Activated gamma-delta T cell treated with Interleukin-2 at 50 U/mL for 16 hours (primary cell): ENCODE results near the gene PHOSPHO1.
"Not testable (repeated sequence)": the region's sequence is repeated elsewhere in the genome, so short reads cannot be mapped to it uniquely, and the experiment has no call there.

Experiments
- DNase-seq: peaks from one replicate; pipeline ENCODE4 v3.0.0-alpha.2; 2020

The PHOSPHO1 gene

GRCh38 chr17:49230636-49231562 lies at the start of gene PHOSPHO1:
Gene PHOSPHO1, minus strand, starts transcription at chr17:49230787. Its CDS starts 4,096 bp downstream, at chr17:49226691.
- peak; percentile 82 for DNase-seq

- DNase-seq, result no peak
Measured at GRCh38 chr17:49280061-49280460, 49.5 kb upstream of the PHOSPHO1 start.

- DNase-seq, result not testable (repeated sequence)
Measured at GRCh38 chr17:49279263-49280015, 48.9 kb upstream of the PHOSPHO1 start.

GRCh38 chr17:49278076-49278475 lies 47.5 kb upstream of the PHOSPHO1 start:
- no peak for DNase-seq

- no peak for DNase-seq
Measured at GRCh38 chr17:49277638-49278037, 47.1 kb upstream of the PHOSPHO1 start.

GRCh38 chr17:49275981-49276380 lies 45.4 kb upstream of the PHOSPHO1 start:
- DNase-seq, result not testable (repeated sequence)

GRCh38 chr17:49269356-49269755 lies 38.8 kb upstream of the PHOSPHO1 start:
- DNase-seq, result no peak

- no peak for DNase-seq
Measured at GRCh38 chr17:49267912-49268311, 37.3 kb upstream of the PHOSPHO1 start.

GRCh38 chr17:49266233-49266632 lies 35.6 kb upstream of the PHOSPHO1 start:
- no peak for DNase-seq

- not testable (repeated sequence) for DNase-seq
Measured at GRCh38 chr17:49261540-49261939, 31.0 kb upstream of the PHOSPHO1 start.

- no peak for DNase-seq
Measured at GRCh38 chr17:49260817-49261291, 30.3 kb upstream of the PHOSPHO1 start.

- peak; percentile 43 for DNase-seq
Measured at GRCh38 chr17:49260011-49260816, 29.6 kb upstream of the PHOSPHO1 start.

GRCh38 chr17:49259663-49260010 lies 29.1 kb upstream of the PHOSPHO1 start:
- no peak for DNase-seq

GRCh38 chr17:49258394-49258793 lies 27.8 kb upstream of the PHOSPHO1 start:
- no peak for DNase-seq

GRCh38 chr17:49255125-49255524 lies 24.5 kb upstream of the PHOSPHO1 start:
- no peak for DNase-seq

- DNase-seq, result no peak
Measured at GRCh38 chr17:49254066-49254465, 23.5 kb upstream of the PHOSPHO1 start.

- DNase-seq, result no peak
Measured at GRCh38 chr17:49252148-49252695, 21.6 kb upstream of the PHOSPHO1 start.

GRCh38 chr17:49249890-49250522 lies 19.4 kb upstream of the PHOSPHO1 start:
- DNase-seq, result no peak

GRCh38 chr17:49249292-49249794 lies 18.8 kb upstream of the PHOSPHO1 start:
- no peak for DNase-seq

- no peak for DNase-seq
Measured at GRCh38 chr17:49247944-49248343, 17.4 kb upstream of the PHOSPHO1 start.

GRCh38 chr17:49244839-49245238 lies 14.3 kb upstream of the PHOSPHO1 start:
- DNase-seq, result no peak

- no peak for DNase-seq
Measured at GRCh38 chr17:49242813-49243212, 12.2 kb upstream of the PHOSPHO1 start.
